GM13977 (cell line): ENCODE measurements around the gene FAM174C.

Experiments
- DNase-seq: peaks from one replicate; pipeline ENCODE4 v3.0.0; 2012; ENCODE audit warnings: low spot score
- CTCF ChIP-seq: IDR thresholded peaks from 2 replicates; pipeline ENCODE4 v1.5.1; 2012; ENCODE audit warnings: mild to moderate bottlenecking, control low read depth; ENCODE audit not compliant: insufficient read depth; ENCODE audit errors: extremely low read depth, missing control alignments
- in situ Hi-C: fragments of 300-500 bp; cut with MboI; formaldehyde crosslinking; loops from one replicate; pipeline ENCODE4 v1.12.0; 2022; ENCODE audit warnings: low sequenced_read_pairs, low pct_unique_long_range_greater_than_20kb, mixed read lengths, inconsistent platforms; ENCODE audit not compliant: unreplicated experiment

FAM174C gene

DNA sequence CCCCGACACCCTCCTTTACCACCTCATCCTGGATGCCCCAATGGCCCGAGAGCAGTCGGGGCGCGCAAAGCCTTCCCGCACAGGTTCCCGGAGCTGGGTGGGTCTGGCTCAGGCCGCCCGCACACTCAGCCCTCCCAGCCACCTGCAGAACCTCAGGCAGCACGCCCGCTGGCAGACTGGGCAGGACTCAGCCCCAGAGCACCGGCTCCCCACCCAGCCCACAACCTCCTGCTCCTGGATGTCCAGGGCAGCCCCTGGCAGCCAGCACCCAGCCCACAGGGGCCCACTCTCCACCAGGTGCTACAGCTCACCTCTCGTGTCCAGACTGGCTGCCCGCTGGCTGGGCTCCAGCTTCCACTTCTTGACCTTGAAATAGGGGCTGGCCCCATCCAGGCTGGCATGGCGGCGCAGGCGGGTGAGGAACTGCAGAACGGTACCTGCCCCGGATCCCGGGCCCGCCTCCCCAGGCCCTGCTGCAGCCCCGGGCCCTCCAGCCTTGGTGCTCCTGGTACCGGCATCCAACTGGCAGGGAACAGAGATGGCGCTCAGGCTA lies 42.1 kb upstream of the FAM174C start:
- no peak for DNase-seq
- in situ Hi-C loops: no loop called here
- no peak for TF ChIP-seq CTCF

GRCh38 chr19:1234051-1234954 lies 41.0 kb upstream of the FAM174C start:
- DNase-seq: no peak
- no peak for TF ChIP-seq CTCF
- in situ Hi-C loops: no loop called here

GRCh38 chr19:1234955-1235380 lies 40.4 kb upstream of the FAM174C start:
- TF ChIP-seq CTCF: no peak
- in situ Hi-C loops: no loop called here
- DNase-seq: no peak

GRCh38 chr19:1235625-1236538 lies 39.4 kb upstream of the FAM174C start:
- no peak for DNase-seq
- no peak for TF ChIP-seq CTCF
- in situ Hi-C loops: no loop called here

GRCh38 chr19:1236576-1236975 lies 38.8 kb upstream of the FAM174C start:
- no peak for DNase-seq
- in situ Hi-C loops: no loop called here
- TF ChIP-seq CTCF: no peak

DNA sequence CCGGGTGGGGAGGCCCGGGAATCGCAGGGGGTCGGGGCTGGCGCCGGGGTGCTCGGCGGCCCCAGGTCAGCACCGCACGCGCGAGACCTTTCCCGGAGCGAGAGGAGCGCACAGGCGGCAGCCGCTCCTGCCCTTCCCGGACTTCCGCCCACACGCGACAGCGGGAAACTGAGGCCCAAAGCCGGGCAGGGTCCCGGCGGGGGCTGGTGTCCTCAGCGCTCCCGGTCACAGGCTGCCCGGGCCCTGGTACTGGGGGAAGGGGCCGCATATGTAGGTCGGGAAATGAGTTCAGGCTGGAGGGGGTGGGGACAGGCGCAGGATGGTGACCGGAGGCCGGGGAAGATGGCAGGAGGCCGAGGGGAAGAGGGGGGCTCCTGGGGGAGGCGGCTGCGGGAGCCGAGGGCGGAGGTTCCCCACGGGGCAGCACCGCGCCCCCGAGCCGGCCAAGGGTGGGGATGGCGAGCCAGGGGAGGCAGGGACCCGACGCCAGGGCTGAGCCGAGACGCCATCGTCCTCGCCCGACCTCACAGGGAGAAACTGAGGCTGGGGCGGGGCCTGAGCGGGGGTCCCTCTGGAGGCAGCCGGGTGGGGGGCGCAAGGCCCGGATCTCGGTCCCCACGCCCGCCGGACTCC lies 38.2 kb upstream of the FAM174C start:
- TF ChIP-seq CTCF: no peak
- in situ Hi-C loops: no loop called here
- DNase-seq: no peak
